Measurements from ENCODE around the gene POLN. TPM values are rescaled to one million over a fixed set of nuclear protein-coding genes. Genes with fewer than 3 reads are reported as not detected.
"Not testable (repeated sequence)": the region's sequence is repeated elsewhere in the genome, so short reads cannot be mapped to it uniquely, and the experiment has no call there.

Gene POLN
- total and polyA plus RNA-seq, 2 donors: 1.0 to 3.1 TPM

GRCh38 chr4:2177443-2178093, 64.4 kb downstream of the POLN start:
- Histone ChIP-seq H3K4me3 (ENCODE audit: low read depth, low read length) (no peak overlapping the region), H3K27ac (ENCODE audit: low read depth) (no peak overlapping the region), H3K36me3 (ENCODE audit: insufficient read depth) (no peaks in the 10 kb centered on the region), H3K4me1 (ENCODE audit: insufficient read depth) (no peaks in the 10 kb centered on the region)
- DNase-seq (ENCODE audit: extremely low spot score): no peak
- 81% methylated on average over 4 of the region's 4 CpGs for WGBS

GRCh38 chr4:2175990-2176698, 65.8 kb downstream of the POLN start:
- Histone ChIP-seq H3K36me3 (ENCODE audit: insufficient read depth) (no peaks in the 10 kb centered on the region), H3K27ac (ENCODE audit: low read depth) (no peak overlapping the region), H3K4me1 (ENCODE audit: insufficient read depth) (no peaks in the 10 kb centered on the region), H3K4me3 (ENCODE audit: low read depth, low read length) (no peak overlapping the region)
- no peak for DNase-seq (ENCODE audit: extremely low spot score)
- 83% methylated on average over 9 of the region's 9 CpGs for WGBS

GRCh38 chr4:2174061-2174460, 67.9 kb downstream of the POLN start:
- H3K4me3 ChIP-seq (ENCODE audit: low read depth, low read length): no peak overlapping the region
- no peak for DNase-seq (ENCODE audit: extremely low spot score)
- no peaks in the 10 kb centered on the region for H3K36me3 ChIP-seq (ENCODE audit: insufficient read depth)
- WGBS: 97% methylated on average over 6 of the region's 6 CpGs
- no peaks in the 10 kb centered on the region for H3K4me1 ChIP-seq (ENCODE audit: insufficient read depth)
- H3K27ac ChIP-seq (ENCODE audit: low read depth): no peak overlapping the region

- DNase-seq (ENCODE audit: extremely low spot score): no peak
- H3K27ac ChIP-seq (ENCODE audit: low read depth): no peak overlapping the region
These were observed 69.2 kb downstream of the POLN start for GRCh38 chr4:2172627-2173231.

GRCh38 chr4:2172161-2172560, 69.8 kb downstream of the POLN start:
- no peak for DNase-seq (ENCODE audit: extremely low spot score)
- H3K4me1 ChIP-seq (ENCODE audit: insufficient read depth): no peaks in the 10 kb centered on the region
- no peaks in the 10 kb centered on the region for H3K36me3 ChIP-seq (ENCODE audit: insufficient read depth)
- no peak overlapping the region for H3K4me3 ChIP-seq (ENCODE audit: low read depth, low read length)
- WGBS: 87% methylated on average over 4 of the region's 4 CpGs
- H3K27ac ChIP-seq (ENCODE audit: low read depth): no peak overlapping the region

More at GRCh38 chr4:2172627-2173231, 69.2 kb downstream of the POLN start:
- no peaks in the 10 kb centered on the region for H3K4me1 ChIP-seq (ENCODE audit: insufficient read depth)
- H3K4me3 ChIP-seq (ENCODE audit: low read depth, low read length): no peak overlapping the region
- no peaks in the 10 kb centered on the region for H3K36me3 ChIP-seq (ENCODE audit: insufficient read depth)
- 80% methylated on average over 8 of the region's 8 CpGs for WGBS

GRCh38 chr4:2168469-2169319, 73.2 kb downstream of the POLN start:
- no peak overlapping the region for H3K4me3 ChIP-seq (ENCODE audit: low read depth, low read length)
- H3K36me3 ChIP-seq (ENCODE audit: insufficient read depth): no peaks in the 10 kb centered on the region
- H3K27ac ChIP-seq (ENCODE audit: low read depth): no peak overlapping the region
- DNase-seq (ENCODE audit: extremely low spot score): no peak
- no peaks in the 10 kb centered on the region for H3K4me1 ChIP-seq (ENCODE audit: insufficient read depth)
- WGBS: 81% methylated on average over 12 of the region's 12 CpGs

GRCh38 chr4:2166253-2166652, 75.7 kb downstream of the POLN start:
- no peak overlapping the region for H3K4me3 ChIP-seq (ENCODE audit: low read depth, low read length)
- no peaks in the 10 kb centered on the region for H3K4me1 ChIP-seq (ENCODE audit: insufficient read depth)
- no peaks in the 10 kb centered on the region for H3K36me3 ChIP-seq (ENCODE audit: insufficient read depth)
- H3K27ac ChIP-seq (ENCODE audit: low read depth): no peak overlapping the region
- WGBS: 81% methylated on average over 5 of the region's 5 CpGs
- DNase-seq (ENCODE audit: extremely low spot score): no peak

GRCh38 chr4:2165391-2165790, 76.5 kb downstream of the POLN start:
- Histone ChIP-seq H3K4me3 (ENCODE audit: low read depth, low read length) (no peak overlapping the region), H3K27ac (ENCODE audit: low read depth) (no peak overlapping the region), H3K4me1 (ENCODE audit: insufficient read depth) (no peaks in the 10 kb centered on the region), H3K36me3 (ENCODE audit: insufficient read depth) (no peaks in the 10 kb centered on the region)
- WGBS: 96% methylated on average over 7 of the region's 7 CpGs
- DNase-seq (ENCODE audit: extremely low spot score): no peak

- Histone ChIP-seq H3K4me1 (ENCODE audit: insufficient read depth) (no peaks in the 10 kb centered on the region), H3K27ac (ENCODE audit: low read depth) (no peak overlapping the region), H3K36me3 (ENCODE audit: insufficient read depth) (no peaks in the 10 kb centered on the region), H3K4me3 (ENCODE audit: low read depth, low read length) (no peak overlapping the region)
- no peak for DNase-seq (ENCODE audit: extremely low spot score)
- WGBS: 68% methylated on average over 19 of the region's 19 CpGs
These were observed 78.6 kb downstream of the POLN start for GRCh38 chr4:2163311-2163821.

- H3K4me3 ChIP-seq (ENCODE audit: low read depth, low read length); DNase-seq (ENCODE audit: extremely low spot score); H3K4me1 ChIP-seq (ENCODE audit: insufficient read depth); H3K27ac ChIP-seq (ENCODE audit: low read depth); H3K36me3 ChIP-seq (ENCODE audit: insufficient read depth): not testable (repeated sequence)
- 95% methylated on average over 40 of the region's 40 CpGs for WGBS
These were observed 80.7 kb downstream of the POLN start for GRCh38 chr4:2161092-2161703.

- no peaks in the 10 kb centered on the region for H3K36me3 ChIP-seq (ENCODE audit: insufficient read depth)
- H3K27ac ChIP-seq (ENCODE audit: low read depth): no peak overlapping the region
- WGBS: 66% methylated on average over 2 of the region's 2 CpGs
- H3K4me3 ChIP-seq (ENCODE audit: low read depth, low read length): no peak overlapping the region
- H3K4me1 ChIP-seq (ENCODE audit: insufficient read depth): no peaks in the 10 kb centered on the region
- DNase-seq (ENCODE audit: extremely low spot score): no peak
These were observed 82.0 kb downstream of the POLN start for GRCh38 chr4:2159931-2160330.

GRCh38 chr4:2155246-2155645, 86.7 kb downstream of the POLN start:
- no peak for DNase-seq (ENCODE audit: extremely low spot score)
- Histone ChIP-seq H3K36me3 (ENCODE audit: insufficient read depth) (no peaks in the 10 kb centered on the region), H3K4me1 (ENCODE audit: insufficient read depth) (no peaks in the 10 kb centered on the region), H3K4me3 (ENCODE audit: low read depth, low read length) (no peak overlapping the region), H3K27ac (ENCODE audit: low read depth) (no peak overlapping the region)
- WGBS: 95% methylated on average over 7 of the region's 7 CpGs

- DNase-seq (ENCODE audit: extremely low spot score): no peak
- Histone ChIP-seq H3K36me3 (ENCODE audit: insufficient read depth) (no peaks in the 10 kb centered on the region), H3K27ac (ENCODE audit: low read depth) (no peak overlapping the region), H3K4me1 (ENCODE audit: insufficient read depth) (no peaks in the 10 kb centered on the region), H3K4me3 (ENCODE audit: low read depth, low read length) (no peak overlapping the region)
- 84% methylated on average over 2 of the region's 2 CpGs for WGBS
These were observed 87.6 kb downstream of the POLN start for GRCh38 chr4:2154215-2154740.

Data from urinary bladder (tissue), 4 donors.